GM12878 (cell line): Measurements from ENCODE around the gene CFAP45.

Experiments
- CBX5 ChIP-seq: sonication (generic); IDR thresholded peaks from 2 replicates; pipeline ENCODE4 v1.6.1; 2016; ENCODE audit warnings: low read depth, moderate library complexity, mild to moderate bottlenecking, inconsistent platforms
- POLR2A ChIP-seq: IDR thresholded peaks from 2 replicates; pipeline ENCODE4 v1.6.1; 2011; ENCODE audit warnings: low read depth, mild to moderate bottlenecking, low read length
- SPI1 ChIP-seq: IDR thresholded peaks from 2 replicates; pipeline ENCODE4 v1.6.1; 2011; ENCODE audit warnings: low read depth, mild to moderate bottlenecking, low read length, moderate library complexity, borderline replicate concordance; ENCODE audit not compliant: insufficient read depth
- ZNF384 ChIP-seq: IDR thresholded peaks from 2 replicates; pipeline ENCODE4 v1.6.1; 2012; ENCODE audit warnings: low read depth, mild to moderate bottlenecking, low read length, improper control_type of control experiment, borderline replicate concordance
- ZZZ3 ChIP-seq: IDR thresholded peaks from 2 replicates; pipeline ENCODE4 v1.6.1; 2011; ENCODE audit warnings: low read depth; ENCODE audit not compliant: control insufficient read depth, insufficient read length
- TF ChIP-seq, protein P1 (sequence below), 3 experiments: IDR thresholded peaks in 2 of 3; conservative IDR thresholded peaks in 1 of 3; 2 replicates each; pipeline ENCODE4 v1.5.1; 2011; ENCODE audit warnings: low read depth in 3 of 3, low read length in 3 of 3, mild to moderate bottlenecking in 3 of 3, control low read depth in 2 of 3, moderate library complexity in 2 of 3, inconsistent platforms in 1 of 3, mixed read lengths in 1 of 3; ENCODE audit not compliant: control insufficient read depth in 2 of 3, insufficient read depth in 1 of 3; ENCODE audit errors: extremely low read depth in 1 of 3

DNA sequence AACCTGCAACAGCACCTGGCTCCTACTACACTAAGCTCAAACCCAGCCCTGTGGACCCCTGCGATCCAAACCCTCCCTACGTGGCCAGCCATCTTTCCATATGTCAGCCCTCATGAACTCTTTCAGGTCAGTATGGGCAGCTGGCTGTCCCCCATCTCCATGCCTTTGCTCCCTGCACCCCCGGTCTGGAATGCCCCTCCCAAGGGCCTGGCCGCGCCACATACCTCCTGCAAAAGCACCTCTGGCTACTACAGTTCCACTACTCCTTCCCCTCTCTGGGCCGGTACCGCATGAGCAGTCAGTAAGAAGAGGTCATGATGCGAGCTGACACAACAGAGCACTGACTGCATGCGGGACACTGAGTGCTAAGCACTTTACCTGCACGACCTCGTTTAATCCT is 35.3 kb upstream of the CFAP45 start:
- TF ChIP-seq POLR2A = no peak
- TF ChIP-seq, protein P1, sequence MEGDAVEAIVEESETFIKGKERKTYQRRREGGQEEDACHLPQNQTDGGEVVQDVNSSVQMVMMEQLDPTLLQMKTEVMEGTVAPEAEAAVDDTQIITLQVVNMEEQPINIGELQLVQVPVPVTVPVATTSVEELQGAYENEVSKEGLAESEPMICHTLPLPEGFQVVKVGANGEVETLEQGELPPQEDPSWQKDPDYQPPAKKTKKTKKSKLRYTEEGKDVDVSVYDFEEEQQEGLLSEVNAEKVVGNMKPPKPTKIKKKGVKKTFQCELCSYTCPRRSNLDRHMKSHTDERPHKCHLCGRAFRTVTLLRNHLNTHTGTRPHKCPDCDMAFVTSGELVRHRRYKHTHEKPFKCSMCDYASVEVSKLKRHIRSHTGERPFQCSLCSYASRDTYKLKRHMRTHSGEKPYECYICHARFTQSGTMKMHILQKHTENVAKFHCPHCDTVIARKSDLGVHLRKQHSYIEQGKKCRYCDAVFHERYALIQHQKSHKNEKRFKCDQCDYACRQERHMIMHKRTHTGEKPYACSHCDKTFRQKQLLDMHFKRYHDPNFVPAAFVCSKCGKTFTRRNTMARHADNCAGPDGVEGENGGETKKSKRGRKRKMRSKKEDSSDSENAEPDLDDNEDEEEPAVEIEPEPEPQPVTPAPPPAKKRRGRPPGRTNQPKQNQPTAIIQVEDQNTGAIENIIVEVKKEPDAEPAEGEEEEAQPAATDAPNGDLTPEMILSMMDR (IDR thresholded peaks at IDR 0.05 in 2 of 3, conservative IDR thresholded peaks at IDR 0.05 in 1 of 3; ENCODE audit: control insufficient read depth in 2 of 3, extremely low read depth in 1 of 3, insufficient read depth in 1 of 3, low read depth in 3 of 3, low read length in 3 of 3) = no peak
- no peak for TF ChIP-seq ZNF384
- no peak for TF ChIP-seq CBX5
- no peak for TF ChIP-seq ZZZ3
- TF ChIP-seq SPI1 = no peak
